ENCODE data around the gene ARHGEF35.

DNA sequence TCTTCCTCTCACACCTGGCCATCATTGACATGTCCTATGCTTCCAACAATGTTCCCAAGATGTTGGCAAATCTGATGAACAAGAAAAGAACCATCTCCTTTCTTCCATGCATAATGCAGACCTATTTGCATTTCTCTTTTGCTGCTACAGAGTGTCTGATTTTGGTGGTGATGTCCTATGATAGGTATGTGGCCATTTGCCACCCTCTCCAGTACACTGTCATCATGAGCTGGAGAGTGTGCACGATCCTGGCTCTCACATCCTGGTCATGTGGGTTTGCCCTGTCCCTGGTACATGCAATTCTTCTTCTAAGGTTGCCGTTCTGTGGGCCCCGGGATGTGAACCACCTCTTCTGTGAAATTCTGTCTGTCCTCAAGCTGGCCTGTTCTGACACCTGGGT lies 53.4 kb downstream of the ARHGEF35 start:
- TF ChIP-seq POLR2AphosphoS5 (IDR thresholded peaks at IDR 0.05; ENCODE audit: low read depth, low read length) (no peak), POU2F2 (IDR thresholded peaks at IDR 0.05; ENCODE audit: low read depth, low read length) (no peak), POLR2A (IDR thresholded peaks at IDR 0.05; ENCODE audit: low read depth, low read length) (no peak), TAF1 (IDR thresholded peaks at IDR 0.05; ENCODE audit: low read depth, low read length) (no peak), SPI1 (IDR thresholded peaks at IDR 0.05; ENCODE audit: low read depth, low read length) (no peak)

Measured in GM12891 (cell line).